Activated CD4-positive, alpha-beta T cell treated with anti-CD3 and anti-CD28 coated beads, Interleukin-2, amount 10 ng/mL, durations not matched to agents 24 days and 14 days (primary cell): ENCODE results near the gene PRCD. TPM values are rescaled to one million over a fixed set of nuclear protein-coding genes. Genes with fewer than 3 reads are reported as not detected.
"Not testable (repeated sequence)": the region's sequence is repeated elsewhere in the genome, so short reads cannot be mapped to it uniquely, and the experiment has no call there.

Experiments used
- DNase-seq: peaks from one replicate; pipeline ENCODE4 v3.0.0; 2022
- H3K27ac Mint-ChIP-seq: one replicate; pipeline ENCODE4 v1.8.0; 2022; ENCODE audit warnings: mild to moderate bottlenecking, mixed read lengths
- H3K27me3 Mint-ChIP-seq: one replicate; pipeline ENCODE4 v1.8.0; 2022; ENCODE audit warnings: mixed read lengths
- H3K36me3 Mint-ChIP-seq: one replicate; pipeline ENCODE4 v1.8.0; 2022; ENCODE audit warnings: low read depth, mild to moderate bottlenecking, mixed read lengths
- H3K4me1 Mint-ChIP-seq: one replicate; pipeline ENCODE4 v1.8.0; 2021; ENCODE audit warnings: mixed read lengths
- H3K4me3 Mint-ChIP-seq: one replicate; pipeline ENCODE4 v1.8.0; 2022; ENCODE audit warnings: mild to moderate bottlenecking, moderate library complexity, mixed read lengths
- H3K9me3 Mint-ChIP-seq: one replicate; pipeline ENCODE4 v1.8.0; 2021; ENCODE audit warnings: mixed read lengths
- intact Hi-C: fragments of 100-400 bp; cut with micrococcal nuclease; formaldehyde crosslinking; loops from one replicate; pipeline ENCODE4 v1.15.1; 2023
- total RNA-seq: library from RNA; stranded (reverse); gene quantifications from 2 replicates; pipeline ENCODE4 v1.2.3, GENCODE V29; 2022

The PRCD gene
- total RNA-seq, 1 donor from 2014 or later = not detected

GRCh38 chr17:76528156-76528527 lies 11.7 kb upstream of the PRCD start:
- Mint-ChIP-seq H3K9me3 (no peaks in the 10 kb centered on the region), H3K27ac (no peak overlapping the region), H3K27me3 (peaks cover 11% of the 10 kb centered on the region), H3K4me1 (peaks cover 11% of the 10 kb centered on the region), H3K36me3 (no peaks in the 10 kb centered on the region), H3K4me3 (no peak overlapping the region)
- DNase-seq = no peak
- intact Hi-C loops = no loop called here

GRCh38 chr17:76528528-76529223 lies 11.2 kb upstream of the PRCD start:
- no peak for DNase-seq
- H3K4me3 Mint-ChIP-seq = no peak overlapping the region
- H3K4me1 Mint-ChIP-seq = peaks cover 7% of the 10 kb centered on the region
- H3K36me3 Mint-ChIP-seq = no peaks in the 10 kb centered on the region
- intact Hi-C loops = no loop called here
- H3K27ac Mint-ChIP-seq = no peak overlapping the region
- peaks cover 9% of the 10 kb centered on the region for H3K27me3 Mint-ChIP-seq
- H3K9me3 Mint-ChIP-seq = no peaks in the 10 kb centered on the region

GRCh38 chr17:76529224-76530094 lies 10.4 kb upstream of the PRCD start:
- peaks cover 11% of the 10 kb centered on the region for H3K27me3 Mint-ChIP-seq
- no peak overlapping the region for H3K4me3 Mint-ChIP-seq
- no peaks in the 10 kb centered on the region for H3K36me3 Mint-ChIP-seq
- intact Hi-C loops = no loop called here
- DNase-seq = no peak
- no peaks in the 10 kb centered on the region for H3K9me3 Mint-ChIP-seq
- H3K27ac Mint-ChIP-seq = no peak overlapping the region
- peaks cover 5% of the 10 kb centered on the region for H3K4me1 Mint-ChIP-seq

GRCh38 chr17:76530095-76530723 lies 9.6 kb upstream of the PRCD start:
- H3K27me3 Mint-ChIP-seq = peaks cover 12% of the 10 kb centered on the region
- H3K36me3 Mint-ChIP-seq = no peaks in the 10 kb centered on the region
- intact Hi-C loops = no loop called here
- H3K4me1 Mint-ChIP-seq = peaks cover 3% of the 10 kb centered on the region
- H3K9me3 Mint-ChIP-seq = no peaks in the 10 kb centered on the region
- H3K4me3 Mint-ChIP-seq = no peak overlapping the region
- H3K27ac Mint-ChIP-seq = no peak overlapping the region
- no peak for DNase-seq

GRCh38 chr17:76530811-76531485 lies 8.9 kb upstream of the PRCD start:
- peaks cover 15% of the 10 kb centered on the region for H3K27me3 Mint-ChIP-seq
- intact Hi-C loops = no loop called here

GRCh38 chr17:76531486-76532038 lies 8.3 kb upstream of the PRCD start:
- DNase-seq = no peak
- no peaks in the 10 kb centered on the region for H3K9me3 Mint-ChIP-seq
- H3K27ac Mint-ChIP-seq = no peak overlapping the region
- H3K27me3 Mint-ChIP-seq = peaks cover 21% of the 10 kb centered on the region
- no peaks in the 10 kb centered on the region for H3K36me3 Mint-ChIP-seq
- intact Hi-C loops = no loop called here
- H3K4me3 Mint-ChIP-seq = no peak overlapping the region
- H3K4me1 Mint-ChIP-seq = peaks cover 3% of the 10 kb centered on the region

More at GRCh38 chr17:76530811-76531485, 8.9 kb upstream of the PRCD start:
- Mint-ChIP-seq H3K9me3 (no peaks in the 10 kb centered on the region), H3K27ac (no peak overlapping the region), H3K36me3 (no peaks in the 10 kb centered on the region), H3K4me1 (peaks cover 3% of the 10 kb centered on the region), H3K4me3 (no peak overlapping the region)
- DNase-seq = no peak

GRCh38 chr17:76532072-76532651 lies 7.7 kb upstream of the PRCD start:
- Mint-ChIP-seq H3K27ac (no peak overlapping the region), H3K36me3 (no peaks in the 10 kb centered on the region), H3K9me3 (no peaks in the 10 kb centered on the region), H3K4me1 (peaks cover 3% of the 10 kb centered on the region), H3K4me3 (no peak overlapping the region), H3K27me3 (peaks cover 25% of the 10 kb centered on the region)
- intact Hi-C loops = no loop called here
- no peak for DNase-seq

GRCh38 chr17:76533640-76534359 lies 6.0 kb upstream of the PRCD start:
- H3K4me1 Mint-ChIP-seq, H3K4me3 Mint-ChIP-seq, H3K27ac Mint-ChIP-seq, DNase-seq, intact Hi-C loops, H3K9me3 Mint-ChIP-seq, H3K36me3 Mint-ChIP-seq: not testable (repeated sequence)
- H3K27me3 Mint-ChIP-seq = peaks cover 28% of the 10 kb centered on the region

- intact Hi-C loops = no loop called here
Observed at GRCh38 chr17:76534831-76535732, 4.8 kb upstream of the PRCD start.

GRCh38 chr17:76535788-76536510 lies 3.9 kb upstream of the PRCD start:
- H3K27me3 Mint-ChIP-seq = peaks cover 46% of the 10 kb centered on the region
- no peaks in the 10 kb centered on the region for H3K36me3 Mint-ChIP-seq
- DNase-seq = no peak
- H3K4me1 Mint-ChIP-seq = no peaks in the 10 kb centered on the region
- intact Hi-C loops = no loop called here
- H3K9me3 Mint-ChIP-seq = no peaks in the 10 kb centered on the region
- H3K4me3 Mint-ChIP-seq = no peak overlapping the region
- no peak overlapping the region for H3K27ac Mint-ChIP-seq

More at GRCh38 chr17:76534831-76535732, 4.8 kb upstream of the PRCD start:
- Mint-ChIP-seq H3K4me1 (no peaks in the 10 kb centered on the region), H3K9me3 (no peaks in the 10 kb centered on the region), H3K4me3 (no peak overlapping the region), H3K36me3 (no peaks in the 10 kb centered on the region), H3K27me3 (peaks cover 39% of the 10 kb centered on the region), H3K27ac (no peak overlapping the region)
- no peak for DNase-seq

GRCh38 chr17:76536511-76537287 lies 3.1 kb upstream of the PRCD start:
- Mint-ChIP-seq H3K9me3 (no peaks in the 10 kb centered on the region), H3K4me3 (no peak overlapping the region), H3K36me3 (no peaks in the 10 kb centered on the region), H3K4me1 (no peaks in the 10 kb centered on the region), H3K27ac (no peak overlapping the region), H3K27me3 (peaks cover 51% of the 10 kb centered on the region)
- intact Hi-C loops = no loop called here
- no peak for DNase-seq
